Measurements from ENCODE around the gene NEK11. TPM values are rescaled to one million over a fixed set of nuclear protein-coding genes. Genes with fewer than 3 reads are reported as not detected.

NEK11 gene
- 9.6 TPM for total RNA-seq (ENCODE audit: unreplicated experiment)
- long read RNA-seq, partial matches to known transcripts: 0 of 1 reads
- long read RNA-seq, other reads (novel, unspliced or antisense): 1 of 1 reads

DNA sequence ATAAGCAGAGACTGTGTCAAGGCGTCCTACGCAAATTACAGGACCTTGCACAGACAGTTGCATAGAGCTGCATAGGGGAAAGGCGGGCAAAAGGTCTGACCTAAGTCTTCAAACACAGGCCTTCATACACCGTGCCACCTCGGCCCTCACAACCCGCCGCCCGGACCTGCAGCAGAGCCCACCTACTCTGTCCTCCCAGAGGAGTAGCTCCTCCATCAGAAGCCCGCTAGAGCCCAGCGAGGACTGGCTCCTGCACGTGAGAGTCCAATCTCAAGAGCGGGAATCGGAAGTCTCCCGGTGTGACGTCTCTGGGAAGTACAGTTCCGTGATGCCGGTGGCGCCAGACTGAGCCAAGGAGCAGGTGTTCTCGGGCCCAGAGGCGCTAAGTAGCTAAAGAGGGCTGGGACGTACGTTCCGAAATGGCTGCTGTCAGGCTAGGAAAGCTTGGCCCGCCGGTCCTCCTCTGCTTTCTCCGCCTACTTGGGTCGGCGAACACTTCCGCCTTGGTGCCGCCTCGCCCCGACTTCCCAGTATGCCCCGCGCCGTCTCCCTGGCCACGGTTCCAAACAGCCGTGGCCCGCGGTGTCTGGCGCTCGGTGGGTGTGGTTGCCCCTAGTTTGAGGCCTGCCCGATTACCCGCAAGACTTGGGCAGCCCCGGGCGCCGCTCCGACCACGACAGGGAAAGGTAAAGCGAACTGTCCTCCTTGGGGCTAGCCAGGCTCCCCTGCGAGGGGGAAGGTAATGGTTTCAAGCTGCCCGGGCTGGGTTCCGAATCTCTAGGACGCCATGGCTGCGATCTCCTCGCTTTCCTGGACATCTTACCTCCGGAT is at the start of gene NEK11, which contains the start of gene ASTE1:
Gene NEK11 (plus strand): TSS at position 557 of the 831 bp plus-strand sequence. CDS start 2,832 bp downstream, outside the sequence.
Gene ASTE1 (minus strand): TSS at position 505 of the 831 bp plus-strand sequence. CDS start 1,519 bp downstream, outside the sequence.
- Mint-ChIP-seq H3K4me3 (ENCODE audit: unreplicated experiment) (peak within 1 kb of the TSS; percentile 86), H3K9me3 (ENCODE audit: unreplicated experiment) (no peaks in the 10 kb centered on the region), H3K4me1 (ENCODE audit: unreplicated experiment) (peaks cover 12% of the 10 kb centered on the region), H3K27ac (ENCODE audit: unreplicated experiment) (peak within 1 kb of the TSS; percentile 96), H3K27me3 (ENCODE audit: unreplicated experiment) (peaks cover 5% of the 10 kb centered on the region), H3K36me3 (ENCODE audit: low read depth, unreplicated experiment) (peaks cover 3% of the 10 kb centered on the region)
- TF ChIP-seq, protein P1, sequence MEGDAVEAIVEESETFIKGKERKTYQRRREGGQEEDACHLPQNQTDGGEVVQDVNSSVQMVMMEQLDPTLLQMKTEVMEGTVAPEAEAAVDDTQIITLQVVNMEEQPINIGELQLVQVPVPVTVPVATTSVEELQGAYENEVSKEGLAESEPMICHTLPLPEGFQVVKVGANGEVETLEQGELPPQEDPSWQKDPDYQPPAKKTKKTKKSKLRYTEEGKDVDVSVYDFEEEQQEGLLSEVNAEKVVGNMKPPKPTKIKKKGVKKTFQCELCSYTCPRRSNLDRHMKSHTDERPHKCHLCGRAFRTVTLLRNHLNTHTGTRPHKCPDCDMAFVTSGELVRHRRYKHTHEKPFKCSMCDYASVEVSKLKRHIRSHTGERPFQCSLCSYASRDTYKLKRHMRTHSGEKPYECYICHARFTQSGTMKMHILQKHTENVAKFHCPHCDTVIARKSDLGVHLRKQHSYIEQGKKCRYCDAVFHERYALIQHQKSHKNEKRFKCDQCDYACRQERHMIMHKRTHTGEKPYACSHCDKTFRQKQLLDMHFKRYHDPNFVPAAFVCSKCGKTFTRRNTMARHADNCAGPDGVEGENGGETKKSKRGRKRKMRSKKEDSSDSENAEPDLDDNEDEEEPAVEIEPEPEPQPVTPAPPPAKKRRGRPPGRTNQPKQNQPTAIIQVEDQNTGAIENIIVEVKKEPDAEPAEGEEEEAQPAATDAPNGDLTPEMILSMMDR (IDR thresholded peaks at IDR 0.05; ENCODE audit: unreplicated experiment): no peak
- peak; percentile 88 for DNase-seq (ENCODE audit: low spot score)

DNA sequence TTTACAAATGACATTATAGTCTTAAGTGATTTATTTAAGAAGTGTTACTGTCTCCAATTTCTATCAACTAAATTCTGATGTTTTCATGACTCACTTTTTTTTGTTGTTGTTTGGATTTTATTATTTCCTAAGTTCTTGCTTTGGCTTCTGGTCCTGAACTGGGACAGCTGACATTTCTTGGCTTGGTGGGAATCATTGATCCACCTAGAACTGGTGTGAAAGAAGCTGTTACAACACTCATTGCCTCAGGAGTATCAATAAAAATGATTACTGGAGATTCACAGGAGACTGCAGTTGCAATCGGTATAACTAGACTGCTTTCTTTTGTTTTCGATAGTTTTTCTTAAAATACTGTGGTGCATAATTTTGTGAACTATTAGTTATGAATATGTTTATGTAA is 47.6 kb upstream of the NEK11 start:
- no peak for DNase-seq (ENCODE audit: low spot score)
- TF ChIP-seq, protein P1 (IDR thresholded peaks at IDR 0.05; ENCODE audit: unreplicated experiment): no peak
- no peaks in the 10 kb centered on the region for H3K4me1 Mint-ChIP-seq (ENCODE audit: unreplicated experiment)
- no peak overlapping the region for H3K4me3 Mint-ChIP-seq (ENCODE audit: unreplicated experiment)
- no peaks in the 10 kb centered on the region for H3K27me3 Mint-ChIP-seq (ENCODE audit: unreplicated experiment)
- H3K27ac Mint-ChIP-seq (ENCODE audit: unreplicated experiment): no peak overlapping the region
- H3K9me3 Mint-ChIP-seq (ENCODE audit: unreplicated experiment): no peaks in the 10 kb centered on the region
- peaks cover 9% of the 10 kb centered on the region for H3K36me3 Mint-ChIP-seq (ENCODE audit: low read depth, unreplicated experiment)

- TF ChIP-seq, protein P1 (IDR thresholded peaks at IDR 0.05; ENCODE audit: unreplicated experiment): no peak
- H3K27me3 Mint-ChIP-seq (ENCODE audit: unreplicated experiment): no peaks in the 10 kb centered on the region
- H3K4me1 Mint-ChIP-seq (ENCODE audit: unreplicated experiment): no peaks in the 10 kb centered on the region
- no peak overlapping the region for H3K4me3 Mint-ChIP-seq (ENCODE audit: unreplicated experiment)
- H3K36me3 Mint-ChIP-seq (ENCODE audit: low read depth, unreplicated experiment): peaks cover 5% of the 10 kb centered on the region
- DNase-seq (ENCODE audit: low spot score): no peak
- no peak overlapping the region for H3K27ac Mint-ChIP-seq (ENCODE audit: unreplicated experiment)
- no peaks in the 10 kb centered on the region for H3K9me3 Mint-ChIP-seq (ENCODE audit: unreplicated experiment)
Measured at GRCh38 chr3:130981469-130981868, 45.2 kb upstream of the NEK11 start.

DNA sequence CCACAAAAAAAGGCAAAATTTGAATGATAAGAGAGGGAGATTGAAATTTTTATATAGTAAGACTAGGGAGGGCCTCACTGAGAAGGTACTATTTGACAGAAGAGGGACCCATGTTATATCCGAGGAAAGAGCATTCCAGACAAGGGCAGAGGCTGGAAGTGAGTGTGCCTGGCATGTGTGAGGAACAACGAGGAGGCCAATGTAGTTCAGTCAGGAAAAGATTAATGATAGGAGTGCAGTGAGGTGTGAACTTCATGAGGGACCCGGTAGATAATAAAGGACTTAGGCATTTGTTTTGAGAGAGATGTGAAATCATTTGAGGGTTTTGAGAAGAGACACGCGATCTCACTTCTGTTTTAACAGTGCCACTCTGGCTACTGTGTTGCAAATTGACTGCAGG is 36.4 kb upstream of the NEK11 start:
- peaks cover 3% of the 10 kb centered on the region for H3K27me3 Mint-ChIP-seq (ENCODE audit: unreplicated experiment)
- H3K4me1 Mint-ChIP-seq (ENCODE audit: unreplicated experiment): peaks cover 7% of the 10 kb centered on the region
- H3K4me3 Mint-ChIP-seq (ENCODE audit: unreplicated experiment): no peak overlapping the region
- H3K36me3 Mint-ChIP-seq (ENCODE audit: low read depth, unreplicated experiment): peaks cover 9% of the 10 kb centered on the region
- no peak overlapping the region for H3K27ac Mint-ChIP-seq (ENCODE audit: unreplicated experiment)
- TF ChIP-seq, protein P1 (IDR thresholded peaks at IDR 0.05; ENCODE audit: unreplicated experiment): no peak
- H3K9me3 Mint-ChIP-seq (ENCODE audit: unreplicated experiment): no peaks in the 10 kb centered on the region
- DNase-seq (ENCODE audit: low spot score): no peak

DNA sequence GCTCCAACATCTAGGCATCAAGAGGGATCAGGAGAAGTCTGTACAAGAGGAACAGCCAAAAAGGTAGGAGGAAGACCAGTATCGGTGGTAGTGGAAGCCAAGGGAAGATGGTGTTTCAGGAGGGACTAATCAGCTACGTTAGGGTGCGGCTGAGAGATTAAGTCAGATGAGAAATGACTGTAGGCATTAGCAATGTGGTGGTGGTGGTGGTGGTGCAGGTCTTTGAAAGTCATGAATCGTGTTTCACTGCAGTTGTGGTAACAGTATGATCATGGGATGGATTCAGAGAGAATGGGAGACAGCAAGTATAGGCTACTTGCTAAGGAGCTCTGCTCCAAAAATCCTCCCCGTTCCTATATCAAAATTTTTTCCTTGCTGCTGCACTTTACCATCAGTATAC is 35.6 kb upstream of the NEK11 start:
- H3K36me3 Mint-ChIP-seq (ENCODE audit: low read depth, unreplicated experiment): peaks cover 9% of the 10 kb centered on the region
- TF ChIP-seq, protein P1 (IDR thresholded peaks at IDR 0.05; ENCODE audit: unreplicated experiment): no peak
- DNase-seq (ENCODE audit: low spot score): no peak
- H3K4me1 Mint-ChIP-seq (ENCODE audit: unreplicated experiment): peaks cover 7% of the 10 kb centered on the region
- H3K4me3 Mint-ChIP-seq (ENCODE audit: unreplicated experiment): no peak overlapping the region
- H3K27ac Mint-ChIP-seq (ENCODE audit: unreplicated experiment): peak overlapping the region; percentile 0
- H3K9me3 Mint-ChIP-seq (ENCODE audit: unreplicated experiment): no peaks in the 10 kb centered on the region
- H3K27me3 Mint-ChIP-seq (ENCODE audit: unreplicated experiment): peaks cover 3% of the 10 kb centered on the region

All from endothelial cell (in vitro differentiated cells).